Neural crest cell (in vitro differentiated cells): ENCODE results near the gene CORO6. TPM values are rescaled to one million over a fixed set of nuclear protein-coding genes. Genes with fewer than 3 reads are reported as not detected.

ENCODE experiments used
- DNase-seq: peaks from one replicate; pipeline ENCODE4 v3.0.0; 2021; ENCODE audit warnings: low read depth, mixed read lengths, low spot score
- H3K27ac Mint-ChIP-seq: one replicate; pipeline ENCODE4 v1.8.0; 2021; ENCODE audit warnings: mild to moderate bottlenecking, mixed read lengths; ENCODE audit not compliant: unreplicated experiment
- H3K27me3 Mint-ChIP-seq: 2 replicates; pipeline ENCODE4 v1.8.0; 2021; ENCODE audit warnings: low read depth, mild to moderate bottlenecking, mixed read lengths
- H3K36me3 Mint-ChIP-seq: 2 replicates; pipeline ENCODE4 v1.8.0; 2021; ENCODE audit warnings: low read depth, mild to moderate bottlenecking, mixed read lengths
- H3K4me1 Mint-ChIP-seq: 2 replicates; pipeline ENCODE4 v1.8.0; 2021; ENCODE audit warnings: mixed read lengths
- H3K4me3 Mint-ChIP-seq: one replicate; pipeline ENCODE4 v1.8.0; 2021; ENCODE audit warnings: mild to moderate bottlenecking, mixed read lengths
- H3K9me3 Mint-ChIP-seq: 2 replicates; pipeline ENCODE4 v1.8.0; 2021; ENCODE audit warnings: mixed read lengths
- total RNA-seq: library from RNA; stranded (reverse); gene quantifications from 2 replicates; pipeline ENCODE4 v1.2.1, GENCODE V29; 2021
- TF ChIP-seq, protein P1 (sequence below): fragments of 200-600 bp; sonication (generic); conservative IDR thresholded peaks from 2 replicates; pipeline ENCODE4 v1.5.0; 2021; ENCODE audit warnings: antibody characterized with exemption, mild to moderate bottlenecking

CORO6 gene
- total RNA-seq, 1 donor from 2014 or later, result 2.7 TPM

DNA sequence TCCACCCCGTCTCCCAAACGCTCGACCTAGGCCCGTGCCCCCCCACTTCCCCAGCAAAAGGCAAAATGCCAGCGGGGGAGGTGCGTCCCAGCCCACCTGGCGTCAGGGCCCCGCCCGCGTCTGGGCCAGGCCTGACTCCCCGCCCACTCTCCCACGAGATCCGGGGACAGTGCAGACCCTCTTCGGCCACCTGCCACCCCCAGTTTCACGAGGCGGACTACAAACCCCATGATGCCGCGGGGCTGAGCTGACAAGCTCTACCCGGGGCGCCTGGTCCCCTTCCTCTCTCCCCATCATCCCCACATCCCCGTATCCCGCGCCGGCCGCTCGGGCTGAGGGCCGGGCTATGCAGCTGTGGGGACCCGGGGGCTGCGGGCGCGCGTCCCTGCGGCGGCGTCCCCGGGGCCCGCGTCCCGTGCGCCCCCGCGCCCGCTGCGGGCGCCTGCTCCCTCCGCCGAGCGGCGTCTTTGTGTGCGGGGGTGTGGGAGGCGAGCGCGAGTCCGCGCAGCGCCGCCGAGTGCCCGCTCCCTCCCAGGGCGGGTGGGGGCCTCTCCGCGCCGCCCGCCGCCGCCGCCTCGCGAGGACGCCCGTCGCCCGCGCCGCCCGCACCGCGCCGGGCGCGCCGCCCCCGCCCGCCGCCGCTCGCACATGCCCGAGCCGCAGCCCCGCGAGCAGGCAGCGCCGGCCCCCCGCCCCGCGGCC lies 29.7 kb downstream of the CORO6 start, which contains the start of gene ANKRD13B:
Gene ANKRD13B (plus strand): TSS at position 283 of the 702 bp plus-strand sequence. CDS start 490 bp downstream, outside the sequence.
- H3K4me3 Mint-ChIP-seq, result peak within 1 kb of the TSS; percentile 94
- no peaks in the 10 kb centered on the region for H3K27me3 Mint-ChIP-seq
- H3K9me3 Mint-ChIP-seq, result no peaks in the 10 kb centered on the region
- peak within 1 kb of the TSS; percentile 81 for H3K27ac Mint-ChIP-seq
- H3K36me3 Mint-ChIP-seq, result no peaks in the 10 kb centered on the region
- H3K4me1 Mint-ChIP-seq, result peaks cover 53% of the 10 kb centered on the region
- TF ChIP-seq, protein P1, sequence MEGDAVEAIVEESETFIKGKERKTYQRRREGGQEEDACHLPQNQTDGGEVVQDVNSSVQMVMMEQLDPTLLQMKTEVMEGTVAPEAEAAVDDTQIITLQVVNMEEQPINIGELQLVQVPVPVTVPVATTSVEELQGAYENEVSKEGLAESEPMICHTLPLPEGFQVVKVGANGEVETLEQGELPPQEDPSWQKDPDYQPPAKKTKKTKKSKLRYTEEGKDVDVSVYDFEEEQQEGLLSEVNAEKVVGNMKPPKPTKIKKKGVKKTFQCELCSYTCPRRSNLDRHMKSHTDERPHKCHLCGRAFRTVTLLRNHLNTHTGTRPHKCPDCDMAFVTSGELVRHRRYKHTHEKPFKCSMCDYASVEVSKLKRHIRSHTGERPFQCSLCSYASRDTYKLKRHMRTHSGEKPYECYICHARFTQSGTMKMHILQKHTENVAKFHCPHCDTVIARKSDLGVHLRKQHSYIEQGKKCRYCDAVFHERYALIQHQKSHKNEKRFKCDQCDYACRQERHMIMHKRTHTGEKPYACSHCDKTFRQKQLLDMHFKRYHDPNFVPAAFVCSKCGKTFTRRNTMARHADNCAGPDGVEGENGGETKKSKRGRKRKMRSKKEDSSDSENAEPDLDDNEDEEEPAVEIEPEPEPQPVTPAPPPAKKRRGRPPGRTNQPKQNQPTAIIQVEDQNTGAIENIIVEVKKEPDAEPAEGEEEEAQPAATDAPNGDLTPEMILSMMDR, result no peak
- peak; percentile 56 for DNase-seq

DNA sequence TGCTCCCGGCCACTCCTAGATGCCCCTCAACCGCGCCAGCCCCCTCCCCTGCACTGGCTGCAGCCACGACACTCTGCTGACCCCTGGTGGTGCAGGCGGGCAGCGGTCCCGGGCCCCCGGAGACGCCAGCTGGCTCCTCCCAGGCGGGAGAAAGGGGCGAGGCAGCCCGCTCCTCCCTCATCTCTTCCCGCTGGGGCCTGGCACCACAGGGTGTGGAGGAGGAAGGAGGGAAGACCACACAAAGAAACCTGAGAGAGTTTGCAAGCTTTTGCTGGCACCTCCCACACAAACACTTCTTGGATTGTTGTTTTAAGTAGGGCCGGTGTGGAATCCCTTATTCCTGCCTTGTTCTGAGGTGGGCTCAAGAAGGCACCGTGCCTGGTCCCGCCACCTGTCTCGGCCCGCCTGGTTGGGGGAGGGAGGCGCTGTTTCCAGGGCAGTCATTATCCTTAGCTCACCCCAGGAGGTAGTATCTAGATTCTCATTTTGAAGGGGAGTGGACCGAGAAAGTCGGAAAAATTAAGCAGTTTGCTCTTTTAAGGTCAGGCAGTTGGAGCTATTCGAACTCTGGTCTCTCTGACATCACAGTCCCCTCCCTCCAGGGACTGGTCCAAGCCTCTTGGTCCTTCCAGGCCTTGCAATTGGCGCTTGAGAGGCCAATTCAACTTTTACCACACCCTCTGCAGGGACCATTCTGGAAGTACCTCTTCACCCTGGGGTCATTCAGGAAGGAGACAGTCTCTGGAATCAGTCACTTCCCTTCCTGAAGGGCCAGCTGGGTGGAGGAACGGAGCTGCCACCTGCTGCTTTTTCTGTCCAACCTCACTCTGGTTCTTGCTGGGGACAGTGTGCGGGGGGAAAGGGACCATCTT lies 30.7 kb downstream of the CORO6 start:
- peak overlapping the region; percentile 94 for H3K4me3 Mint-ChIP-seq
- H3K27ac Mint-ChIP-seq, result peak overlapping the region; percentile 95
- no peaks in the 10 kb centered on the region for H3K9me3 Mint-ChIP-seq
- H3K36me3 Mint-ChIP-seq, result no peaks in the 10 kb centered on the region
- TF ChIP-seq, protein P1, result peak; percentile 98
- H3K27me3 Mint-ChIP-seq, result no peaks in the 10 kb centered on the region
- peaks cover 53% of the 10 kb centered on the region for H3K4me1 Mint-ChIP-seq
- peak; percentile 100 for DNase-seq

DNA sequence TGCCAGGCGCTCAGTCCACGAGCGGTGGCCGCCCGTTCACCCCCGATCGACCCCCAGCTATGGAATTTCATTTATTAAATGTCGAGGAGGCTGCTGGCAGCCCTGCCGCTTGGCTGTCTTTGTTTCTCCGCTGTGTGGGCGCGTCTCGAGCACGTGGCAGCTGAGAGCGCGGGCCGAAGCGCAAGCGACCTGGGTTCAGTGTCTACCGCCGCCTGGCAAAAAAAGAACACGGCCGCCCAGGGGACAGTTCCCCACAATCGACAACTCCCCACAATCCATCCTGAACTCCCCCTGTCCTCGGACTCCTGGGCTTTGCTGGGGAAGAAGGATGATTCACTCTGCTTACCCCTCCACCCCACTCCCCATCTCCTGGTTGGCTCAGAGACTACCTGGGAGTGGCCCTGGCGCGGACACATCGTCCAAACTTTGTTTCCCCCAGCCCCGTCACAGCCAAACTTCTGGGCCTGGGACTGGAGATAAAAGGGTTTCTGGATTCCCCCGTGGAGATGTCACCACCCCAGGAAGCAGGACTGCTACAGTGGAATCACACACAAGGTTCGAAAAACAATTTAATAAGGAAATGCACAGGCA lies 31.5 kb downstream of the CORO6 start:
- peak overlapping the region; percentile 95 for H3K27ac Mint-ChIP-seq
- H3K4me3 Mint-ChIP-seq, result peak overlapping the region; percentile 94
- TF ChIP-seq, protein P1, result no peak
- H3K4me1 Mint-ChIP-seq, result peaks cover 53% of the 10 kb centered on the region
- H3K36me3 Mint-ChIP-seq, result no peaks in the 10 kb centered on the region
- H3K9me3 Mint-ChIP-seq, result no peaks in the 10 kb centered on the region
- peak; percentile 50 for DNase-seq
- H3K27me3 Mint-ChIP-seq, result no peaks in the 10 kb centered on the region

DNA sequence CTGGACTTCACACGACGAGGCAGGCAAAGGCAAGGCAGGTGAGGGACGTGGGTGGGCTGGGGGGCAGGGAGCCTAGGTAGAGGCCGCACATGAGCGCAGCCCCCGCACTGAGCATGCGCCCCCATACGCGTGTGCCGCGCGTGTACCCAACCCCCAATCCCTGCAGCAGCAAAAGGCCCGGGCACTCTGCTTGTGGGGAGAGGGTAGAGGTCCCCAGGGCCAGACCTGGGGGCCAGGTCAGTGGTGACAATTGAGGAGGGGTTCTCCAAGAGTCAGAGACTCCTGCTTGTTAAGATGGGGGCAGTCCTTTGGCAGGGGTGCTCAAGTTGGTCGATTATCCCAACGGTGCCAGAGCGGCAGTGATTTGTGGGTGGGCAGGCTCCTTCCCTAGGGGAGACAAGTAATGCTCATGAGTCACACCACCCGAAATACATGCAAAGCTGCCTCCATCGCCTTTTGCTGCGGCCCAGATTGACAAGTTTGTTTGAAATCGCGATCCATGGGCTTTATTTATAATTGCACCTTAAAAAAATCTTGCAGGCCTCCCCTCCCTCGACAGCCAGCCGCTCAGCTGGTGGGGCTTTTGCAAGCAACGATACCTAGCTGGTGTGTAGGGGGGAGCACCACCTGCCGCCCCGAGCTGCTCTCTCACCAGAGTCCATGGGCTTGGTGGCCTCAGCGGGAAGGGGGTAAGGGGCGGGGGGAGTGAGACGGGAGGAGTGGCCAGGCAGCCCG lies 32.1 kb downstream of the CORO6 start:
- Mint-ChIP-seq H3K4me3 (peak overlapping the region; percentile 94), H3K27ac (peak overlapping the region; percentile 95), H3K27me3 (no peaks in the 10 kb centered on the region), H3K36me3 (no peaks in the 10 kb centered on the region), H3K9me3 (no peaks in the 10 kb centered on the region), H3K4me1 (peaks cover 56% of the 10 kb centered on the region)
- no peak for DNase-seq
- TF ChIP-seq, protein P1, result no peak
